ENCODE measurements around the gene PHF23. TPM values are rescaled to one million over a fixed set of nuclear protein-coding genes. Genes with fewer than 3 reads are reported as not detected.

Gene PHF23
- total and polyA plus RNA-seq, 9 of the 15 experiments (the other 6 are each of a cell fraction or from before 2014, with no cell fraction given): 7.4 to 87.5 (median 33.7) TPM

GRCh38 chr17:7281953-7282751, 42.9 kb upstream of the PHF23 start:
- H4K20me1 ChIP-seq (replicated peaks; ENCODE audit: control insufficient read depth, insufficient read depth, low read length): no peaks in the 10 kb centered on the region; the same call in 1 of the 2 replicates
- H3K36me3 ChIP-seq (ENCODE audit: control insufficient read depth, insufficient read depth, low read length): 0 out of 3 replicates have a peak, but pooled peaks cover 3% of the 10 kb centered on the region
- peak overlapping the region; percentile 65 for H3K4me3 ChIP-seq
- no peak for FAIRE-seq
- peak in 3 of 4 experiments; percentile 28 to 44 (median 35) for DNase-seq (ENCODE audit: extremely low read depth in 1 of 4, low spot score in 3 of 4)
- H3K27me3 ChIP-seq (ENCODE audit: control insufficient read depth in 2 of 2, insufficient read depth in 2 of 2, low read length in 2 of 2): no peaks in the 10 kb centered on the region
- H3K27ac ChIP-seq (ENCODE audit: extremely low read depth, low read depth, low read length): peak overlapping the region; percentile 39
- H3K4me1 ChIP-seq (replicated peaks in 1 of 2; ENCODE audit: control insufficient read depth in 2 of 2, insufficient read depth in 2 of 2, low read length in 2 of 2): peaks cover 15 to 44% of the 10 kb centered on the region in 2 experiments; a peak in 4 of 5 replicates
- POLR2A ChIA-PET: interaction anchor here (0.6 to 1.8 kb wide), 9 partner anchors 12 to 874 kb away, joined by 3 to 6 read pairs (median 4); no protein-coding TSS in a partner anchor
- peak overlapping the region; percentile 73 for H3K4me2 ChIP-seq (ENCODE audit: insufficient read depth, low read length)
- in situ Hi-C loops (cut with MboI) (loop anchor here (5.0 kb wide), 1 partner anchor 60 kb away; no protein-coding TSS in a partner anchor), intact Hi-C loops (cut with micrococcal nuclease) (loop anchor here (2.0 to 5.0 kb wide), 2 partner anchors 45 to 63 kb away; partner anchors contain the start of gene PHF23)
- ATAC-seq: peak; percentile 2
- H3K9me3 ChIP-seq (replicated peaks; ENCODE audit: control insufficient read depth, insufficient read depth, low read depth, low read length): no peaks in the 10 kb centered on the region
- TSS peak; percentile 68 for BruUV-seq (replicated peaks)
- no peaks in the 10 kb centered on the region for H3K9me1 ChIP-seq (ENCODE audit: control insufficient read depth, insufficient read depth, low read length)
- CTCF ChIA-PET (ENCODE audit: low intra/inter-chr PET ratio): interaction anchor here (2.1 to 2.3 kb wide), 2 partner anchors 14 to 63 kb away, joined by 19 to 32 read pairs; no protein-coding TSS in a partner anchor
- WGBS (ENCODE audit: insufficient coverage, low coverage, missing lambda C conversion rate): 0% methylated on average over 14 of the region's 43 CpGs
- H2AFZ ChIP-seq (ENCODE audit: low read depth, low read length): peak overlapping the region; percentile 61
- no peaks in the 10 kb centered on the region; the same call in 2 of the 3 replicates for H3K79me2 ChIP-seq (ENCODE audit: control insufficient read depth, insufficient read depth, low read length)
- peak overlapping the region; percentile 65 to 91 for H3K9ac ChIP-seq (ENCODE audit: insufficient read depth in 1 of 2, low read depth in 2 of 2, low read length in 2 of 2)
- no peak for TF ChIP-seq CREB3 (tag; conservative IDR thresholded peaks at IDR 0.05; ENCODE audit: low read depth)
- TF ChIP-seq ZNF444 (CRISPR knock-in tag; IDR thresholded peaks at IDR 0.05): no peak
- TF ChIP-seq NR4A1 (CRISPR knock-in tag; IDR thresholded peaks at IDR 0.05): no peak
- no peak for TF ChIP-seq NR4A1 (tag; IDR thresholded peaks at IDR 0.05)
- no peak for TF ChIP-seq ZNF766 (CRISPR knock-in tag; conservative IDR thresholded peaks at IDR 0.05)
- TF ChIP-seq, protein P1, sequence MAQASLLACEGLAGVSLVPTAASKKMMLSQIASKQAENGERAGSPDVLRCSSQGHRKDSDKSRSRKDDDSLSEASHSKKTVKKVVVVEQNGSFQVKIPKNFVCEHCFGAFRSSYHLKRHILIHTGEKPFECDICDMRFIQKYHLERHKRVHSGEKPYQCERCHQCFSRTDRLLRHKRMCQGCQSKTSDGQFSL (CRISPR knock-in tag; IDR thresholded peaks at IDR 0.05): peak; percentile 72
- TF ChIP-seq, protein P1 (tag; IDR thresholded peaks at IDR 0.05): no peak
- TF ChIP-seq POLR2B (IDR thresholded peaks at IDR 0.05; ENCODE audit: low read depth, partially characterized antibody): no peak
- TF ChIP-seq ZNF24 (IDR thresholded peaks at IDR 0.05): no peak
- TF ChIP-seq GATAD2A (IDR thresholded peaks at IDR 0.05): no peak

All from K562 (cell line).